CD4-positive, alpha-beta T cell treated with Interleukin-4 for 4 hours (primary cell): ENCODE measurements around the gene PFN1.

ENCODE experiments used
- DNase-seq: peaks from one replicate; pipeline ENCODE4 v3.0.0-alpha.2; 2020

The PFN1 gene

GRCh38 chr17:4948166-4948930 lies at the start of gene PFN1:
PFN1 (minus strand) TSS chr17:4948530; CDS start chr17:4948394, 136 bp downstream.
- peak; percentile 96 for DNase-seq

- DNase-seq, result peak; percentile 86
Observed at GRCh38 chr17:4997302-4998026, 49.1 kb upstream of the PFN1 start, which contains the start of the genes INCA1 and KIF1C. INCA1 (minus strand) TSS chr17:4997522; CDS start chr17:4994437, 3,085 bp downstream. KIF1C (plus strand) TSS chr17:4997950; CDS start chr17:5000247, 2,297 bp downstream.

GRCh38 chr17:4994081-4994595 lies 45.8 kb upstream of the PFN1 start:
- DNase-seq, result no peak

DNA sequence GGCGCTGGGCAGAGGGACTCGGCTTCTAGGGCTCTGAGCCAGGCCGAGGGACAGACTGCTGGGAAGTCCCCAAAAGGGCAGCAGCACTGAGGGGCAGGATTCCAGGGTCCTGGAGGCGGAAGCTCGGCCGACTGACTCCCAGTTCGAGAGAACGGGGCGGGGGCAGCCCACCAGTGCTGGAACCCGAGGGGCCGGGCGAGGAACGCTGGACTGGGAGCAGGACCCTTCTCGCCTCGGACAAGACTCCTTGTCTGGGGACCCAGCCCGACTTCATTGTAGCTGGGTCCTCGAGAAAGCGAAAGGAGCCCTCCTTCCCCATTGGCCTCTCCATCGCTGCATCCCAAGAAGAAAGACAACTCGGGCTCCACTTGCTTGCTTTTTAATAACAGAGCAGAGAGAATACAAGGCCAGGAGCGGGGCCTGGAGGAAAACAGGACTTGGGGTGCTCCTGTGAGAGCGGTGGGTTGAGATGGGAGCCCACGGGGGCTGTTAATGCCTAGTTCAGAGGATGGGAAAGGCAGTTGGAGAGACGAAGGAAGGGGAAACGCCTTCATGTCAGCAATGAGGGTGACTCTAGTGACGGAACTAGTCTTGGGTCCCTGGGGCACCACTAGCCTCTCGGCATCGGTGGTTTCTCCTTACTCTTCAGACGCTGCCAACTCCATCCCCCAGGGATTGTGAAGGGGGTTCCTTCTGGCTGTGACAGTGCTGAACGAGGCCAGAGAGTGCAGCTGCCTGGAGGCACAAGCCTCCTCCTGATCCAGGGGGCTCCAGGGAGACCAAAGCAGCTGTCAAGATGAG lies 39.6 kb upstream of the PFN1 start:
- DNase-seq, result no peak

GRCh38 chr17:4986951-4987766 lies 38.8 kb upstream of the PFN1 start, which contains the start of gene CAMTA2:
CAMTA2 (minus strand) TSS chr17:4987675; CDS start chr17:4986222, 1,453 bp downstream.
- peak; percentile 83 for DNase-seq

DNA sequence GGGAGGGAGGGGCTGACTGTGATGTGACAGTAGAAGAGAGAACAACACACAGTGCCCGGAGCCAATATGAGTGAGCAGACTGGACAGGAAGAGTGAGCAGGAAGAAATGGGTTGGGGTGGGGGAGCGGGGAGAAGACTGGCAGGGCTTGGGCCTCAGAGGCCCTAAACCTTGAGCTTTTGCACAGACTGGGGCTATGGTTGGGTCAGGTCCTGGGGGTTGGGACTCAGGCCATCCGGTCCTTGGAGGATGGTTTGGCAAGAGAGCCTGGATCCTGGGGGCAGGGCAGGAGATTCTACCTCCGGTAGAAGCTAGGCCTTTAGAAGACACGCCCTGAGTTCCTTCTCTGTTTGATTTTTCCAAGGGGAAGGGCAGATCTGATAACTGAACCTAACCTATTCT lies 38.1 kb upstream of the PFN1 start:
- no peak for DNase-seq

GRCh38 chr17:4982305-4982704 lies 34.0 kb upstream of the PFN1 start:
- DNase-seq, result no peak

GRCh38 chr17:4980644-4981216 lies 32.4 kb upstream of the PFN1 start:
- DNase-seq, result peak; percentile 62

GRCh38 chr17:4978726-4979125 lies 30.4 kb upstream of the PFN1 start:
- no peak for DNase-seq

GRCh38 chr17:4974115-4974670 lies 25.9 kb upstream of the PFN1 start:
- DNase-seq, result no peak

GRCh38 chr17:4973256-4974114 lies 25.2 kb upstream of the PFN1 start:
- DNase-seq, result no peak

DNA sequence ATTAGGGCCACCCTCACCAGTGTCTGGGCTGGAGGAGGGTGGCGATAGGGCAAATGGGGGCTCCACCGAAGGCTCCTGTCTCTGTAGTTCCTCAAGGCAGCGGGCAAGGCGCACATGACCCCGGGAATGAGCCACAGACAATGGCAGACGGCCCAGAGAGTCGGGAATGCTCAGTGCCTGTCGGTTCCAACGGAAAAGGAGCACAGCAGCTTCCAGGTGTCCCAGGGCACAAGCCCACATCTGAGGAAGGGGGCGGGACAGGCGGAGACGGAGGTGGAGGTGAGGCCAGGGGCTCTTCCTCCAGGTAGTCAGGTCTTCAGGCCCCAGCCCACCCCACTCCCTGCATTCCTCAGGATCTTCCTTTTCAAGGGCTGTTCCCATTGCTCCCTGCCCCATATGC lies 24.4 kb upstream of the PFN1 start:
- DNase-seq, result no peak

DNA sequence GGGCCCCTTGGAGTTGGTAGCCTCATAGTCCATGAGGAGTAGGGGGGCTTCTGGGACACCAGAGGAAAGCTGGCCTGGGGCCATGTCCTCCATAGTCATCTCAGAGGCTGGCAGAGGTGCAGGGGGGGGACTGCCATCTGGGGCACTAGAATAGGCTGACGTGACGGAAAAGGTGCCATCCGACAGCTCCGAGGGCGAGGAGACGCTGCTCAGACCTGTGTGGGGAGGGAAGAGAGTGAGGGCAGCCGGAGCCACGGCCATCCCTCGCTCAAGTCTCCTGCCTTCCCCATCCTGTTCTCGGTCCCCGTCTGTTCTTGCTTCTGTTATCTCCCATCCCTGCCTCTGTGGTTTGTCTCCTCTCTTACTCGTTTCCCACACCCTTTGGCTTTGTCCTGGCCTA lies 24.0 kb upstream of the PFN1 start:
- DNase-seq, result no peak

DNA sequence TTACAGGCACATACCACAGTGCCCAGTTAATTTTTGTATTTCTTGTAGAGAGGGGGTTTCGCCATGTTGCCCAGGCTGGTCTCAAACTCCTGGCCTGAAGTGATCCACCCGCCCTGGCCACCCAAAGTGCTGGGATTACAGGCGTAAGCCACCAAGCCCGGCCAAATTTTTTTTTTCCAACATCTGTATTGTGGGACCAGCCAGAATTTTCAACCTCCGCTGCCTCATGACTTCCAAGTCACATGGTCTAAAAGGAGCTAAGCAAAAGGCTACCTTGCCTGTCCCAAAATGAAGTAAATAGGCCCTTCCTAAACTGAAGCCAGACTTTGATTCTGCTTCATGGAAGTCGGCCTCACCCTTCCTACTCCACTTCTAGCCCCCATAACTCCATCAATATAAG lies 23.5 kb upstream of the PFN1 start:
- DNase-seq, result no peak

- no peak for DNase-seq
Observed at GRCh38 chr17:4970273-4970672, 21.9 kb upstream of the PFN1 start.

DNA sequence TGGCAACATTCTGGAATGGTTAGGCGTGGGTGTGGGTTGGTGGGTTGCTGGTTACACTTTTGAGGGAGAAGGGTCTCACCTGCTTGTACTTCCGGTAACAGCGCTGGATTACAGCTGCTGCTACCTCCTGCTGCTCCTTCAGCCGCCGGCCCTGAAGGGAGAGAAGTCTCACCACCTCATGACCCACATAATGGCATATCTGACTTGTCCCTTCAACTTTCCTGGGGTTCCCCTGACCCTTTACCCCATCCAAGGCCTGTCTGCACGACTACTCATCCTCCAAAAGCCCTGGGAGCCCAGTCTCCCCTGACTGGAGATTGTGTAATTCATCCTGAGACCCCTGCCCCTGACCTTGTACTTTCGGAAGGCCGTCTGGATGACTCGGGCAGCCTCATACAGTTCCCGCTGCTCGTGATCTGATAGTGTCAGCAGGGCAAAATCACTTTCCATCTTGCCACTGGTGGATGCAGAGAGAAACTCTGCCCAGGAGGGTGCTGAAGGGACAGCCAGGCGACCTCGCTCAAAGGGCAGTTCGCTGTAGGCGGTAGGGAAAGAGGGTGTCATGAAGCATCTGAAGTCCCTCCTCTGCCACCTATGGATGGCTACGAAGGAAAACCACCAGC lies 21.3 kb upstream of the PFN1 start:
- no peak for DNase-seq

- DNase-seq, result peak; percentile 37
Observed at GRCh38 chr17:4969047-4969550, 20.8 kb upstream of the PFN1 start.

- DNase-seq, result no peak
Observed at GRCh38 chr17:4968486-4969046, 20.2 kb upstream of the PFN1 start.
